GM18517 (cell line): Measurements from ENCODE around the gene RAB38.

Source experiments
- ATAC-seq: cut with Tn5 transposase; IDR thresholded peaks from one replicate; pipeline ENCODE4 v1.9.1; 2021; ENCODE audit warnings: mild to moderate bottlenecking, moderate library complexity; ENCODE audit not compliant: unreplicated experiment

The RAB38 gene

GRCh38 chr11:88170673-88171072, 4.6 kb downstream of the RAB38 start:
- ATAC-seq: no peak

- no peak for ATAC-seq
Observed at GRCh38 chr11:88169881-88170280, 5.4 kb downstream of the RAB38 start.

GRCh38 chr11:88169471-88169870, 5.8 kb downstream of the RAB38 start:
- ATAC-seq: no peak

- ATAC-seq: no peak
Observed at GRCh38 chr11:88167853-88168252, 7.4 kb downstream of the RAB38 start.

GRCh38 chr11:88164806-88165585, 10.2 kb downstream of the RAB38 start:
- no peak for ATAC-seq

- ATAC-seq: no peak
Observed at GRCh38 chr11:88164320-88164719, 10.9 kb downstream of the RAB38 start.

- no peak for ATAC-seq
Observed at GRCh38 chr11:88158081-88158480, 17.2 kb downstream of the RAB38 start.

GRCh38 chr11:88157370-88157769, 17.9 kb downstream of the RAB38 start:
- ATAC-seq: no peak

- ATAC-seq: no peak
Observed at GRCh38 chr11:88152381-88152780, 22.9 kb downstream of the RAB38 start.

GRCh38 chr11:88151709-88152265, 23.5 kb downstream of the RAB38 start:
- ATAC-seq: no peak

- ATAC-seq: no peak
Observed at GRCh38 chr11:88146106-88146505, 29.1 kb downstream of the RAB38 start.

- no peak for ATAC-seq
Observed at GRCh38 chr11:88139865-88140264, 35.4 kb downstream of the RAB38 start.

- ATAC-seq: no peak
Observed at GRCh38 chr11:88131764-88132470, 43.3 kb downstream of the RAB38 start.

GRCh38 chr11:88122956-88123355, 52.3 kb downstream of the RAB38 start:
- no peak for ATAC-seq

GRCh38 chr11:88119561-88119960, 55.7 kb downstream of the RAB38 start:
- no peak for ATAC-seq

GRCh38 chr11:88117281-88117858, 57.9 kb downstream of the RAB38 start:
- no peak for ATAC-seq

- no peak for ATAC-seq
Observed at GRCh38 chr11:88115828-88116755, 59.2 kb downstream of the RAB38 start.

- ATAC-seq: no peak
Observed at GRCh38 chr11:88114486-88115045, 60.7 kb downstream of the RAB38 start.

- ATAC-seq: no peak
Observed at GRCh38 chr11:88106666-88107065, 68.6 kb downstream of the RAB38 start.

- no peak for ATAC-seq
Observed at GRCh38 chr11:88105951-88106350, 69.3 kb downstream of the RAB38 start.
